Uterus (tissue), 4 donors: ENCODE measurements around the gene OR5H6. TPM values are rescaled to one million over a fixed set of nuclear protein-coding genes. Genes with fewer than 3 reads are reported as not detected.

Experiments
- DNase-seq, 2 donors: peaks; one replicate each; pipeline ENCODE4 v3.0.0-alpha.2; 2019 to 2020
- H3K27ac ChIP-seq, 2 donors: fragments of 200-600 bp; sonication (generic); 1 replicate in 1 of 2; 2 replicates in 1 of 2; pipeline ENCODE4 v1.5.1; 2016 to 2018
- H3K27me3 ChIP-seq, 2 donors: fragments of 200-600 bp; sonication (generic); one replicate each; pipeline ENCODE4 v1.5.1; 2018 to 2019; ENCODE audit warnings: control low read depth in 1 of 2
- H3K36me3 ChIP-seq, 2 donors: fragments of 200-600 bp; sonication (generic); one replicate each; pipeline ENCODE4 v1.5.1; 2019; ENCODE audit warnings: control low read depth in 1 of 2
- H3K4me1 ChIP-seq, 2 donors: fragments of 200-600 bp; sonication (generic); one replicate each; pipeline ENCODE4 v1.5.1; 2018 to 2019; ENCODE audit warnings: control low read depth in 1 of 2
- H3K4me3 ChIP-seq, 2 donors: fragments of 200-600 bp; sonication (generic); 1 replicate in 1 of 2; 2 replicates in 1 of 2; pipeline ENCODE4 v1.5.1; 2018 to 2019; ENCODE audit warnings: mild to moderate bottlenecking in 1 of 2
- H3K9me3 ChIP-seq, 2 donors: fragments of 200-600 bp; sonication (generic); one replicate each; pipeline ENCODE4 v1.5.1; 2019; ENCODE audit warnings: control low read depth in 1 of 2
- CTCF ChIP-seq, 4 experiments: fragments of 200-600 bp in 2 of 4; fragments of 450-650 bp in 2 of 4; sonication (generic) in 2 of 4; IDR thresholded peaks; one replicate each; pipeline ENCODE4 v1.5.1; 2016 to 2019; ENCODE audit warnings: antibody characterized with exemption in 4 of 4, mild to moderate bottlenecking in 2 of 4, moderate library complexity in 1 of 4
- POLR2A ChIP-seq, 2 donors: fragments of 450-650 bp; IDR thresholded peaks; one replicate each; pipeline ENCODE4 v1.6.1; 2016; ENCODE audit warnings: antibody characterized with exemption in 2 of 2, mild to moderate bottlenecking in 1 of 2, moderate library complexity in 1 of 2
- intact Hi-C: fragments of 100-400 bp; cut with DNase I; formaldehyde crosslinking; loops from one replicate; pipeline ENCODE4 v1.15.1; 2023; ENCODE audit warnings: low total_unique reads
- total RNA-seq, 4 donors: library from RNA; depleted of rRNA in 3 of 4; stranded (reverse); fragments of >200 nt in 3 of 4; gene quantifications; one replicate each; pipeline versions ENCODE4 v1.1.0 to v1.2.4, GENCODE V29; 2014 to 2023
- donor health status: DM: yes; HTN: yes; CAD: no.

The OR5H6 gene
- total RNA-seq, 4 donors from 2014 or later, result not detected

GRCh38 chr3:98262046-98262445 is 2.0 kb upstream of the OR5H6 start:
- no peak for TF ChIP-seq CTCF (IDR thresholded peaks at IDR 0.05)
- TF ChIP-seq POLR2A (IDR thresholded peaks at IDR 0.05), result no peak
- H3K27ac ChIP-seq, result no peak overlapping the region
- no peaks in the 10 kb centered on the region for H3K4me1 ChIP-seq
- H3K36me3 ChIP-seq, result no peaks in the 10 kb centered on the region
- H3K4me3 ChIP-seq, result no peak overlapping the region
- H3K9me3 ChIP-seq, result no peaks in the 10 kb centered on the region
- DNase-seq, result no peak
- intact Hi-C loops, result no loop called here
- H3K27me3 ChIP-seq, result no peaks in the 10 kb centered on the region

- no peaks in the 10 kb centered on the region for H3K4me1 ChIP-seq
- TF ChIP-seq CTCF (IDR thresholded peaks at IDR 0.05) (no peak), POLR2A (IDR thresholded peaks at IDR 0.05) (no peak)
- H3K27ac ChIP-seq, result no peak overlapping the region
- H3K4me3 ChIP-seq, result no peak overlapping the region
- no peak for DNase-seq
- H3K9me3 ChIP-seq, result no peaks in the 10 kb centered on the region
- no peaks in the 10 kb centered on the region for H3K27me3 ChIP-seq
- intact Hi-C loops, result no loop called here
- H3K36me3 ChIP-seq, result no peaks in the 10 kb centered on the region
Observed at GRCh38 chr3:98269846-98270245, 5.8 kb downstream of the OR5H6 start.

DNA sequence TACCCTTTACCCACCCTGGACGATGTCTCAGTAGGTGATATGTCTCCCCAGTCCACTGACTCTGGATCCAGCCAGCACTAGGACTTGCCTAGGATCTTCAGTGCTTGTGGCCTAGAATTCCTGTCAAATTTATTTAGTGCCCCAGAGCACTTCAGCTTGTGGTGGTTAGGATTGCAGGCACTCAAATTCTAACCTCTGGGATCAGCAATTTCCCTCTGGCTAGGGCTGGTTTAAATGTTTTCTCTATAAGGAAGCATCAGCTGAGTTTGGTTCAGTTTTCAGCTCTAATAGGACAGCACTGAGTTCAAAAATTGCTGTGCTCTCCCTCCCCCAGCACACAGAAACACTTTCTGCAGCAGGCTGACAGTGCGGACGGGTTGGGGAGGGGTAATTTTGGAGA is 8.1 kb downstream of the OR5H6 start:
- no peaks in the 10 kb centered on the region for H3K9me3 ChIP-seq
- TF ChIP-seq CTCF (IDR thresholded peaks at IDR 0.05) (no peak), POLR2A (IDR thresholded peaks at IDR 0.05) (no peak)
- no peak for DNase-seq
- H3K27me3 ChIP-seq, result no peaks in the 10 kb centered on the region
- H3K27ac ChIP-seq, result no peak overlapping the region
- intact Hi-C loops, result no loop called here
- H3K36me3 ChIP-seq, result no peaks in the 10 kb centered on the region
- no peak overlapping the region for H3K4me3 ChIP-seq
- H3K4me1 ChIP-seq, result no peaks in the 10 kb centered on the region

GRCh38 chr3:98274914-98275313 is 10.9 kb downstream of the OR5H6 start:
- no peak for TF ChIP-seq CTCF (IDR thresholded peaks at IDR 0.05)
- TF ChIP-seq POLR2A (IDR thresholded peaks at IDR 0.05), result no peak
- no peak overlapping the region for H3K4me3 ChIP-seq
- H3K9me3 ChIP-seq, result no peaks in the 10 kb centered on the region
- H3K36me3 ChIP-seq, result no peaks in the 10 kb centered on the region
- no peak overlapping the region for H3K27ac ChIP-seq
- H3K4me1 ChIP-seq, result no peaks in the 10 kb centered on the region
- intact Hi-C loops, result no loop called here
- no peaks in the 10 kb centered on the region for H3K27me3 ChIP-seq
- no peak for DNase-seq

DNA sequence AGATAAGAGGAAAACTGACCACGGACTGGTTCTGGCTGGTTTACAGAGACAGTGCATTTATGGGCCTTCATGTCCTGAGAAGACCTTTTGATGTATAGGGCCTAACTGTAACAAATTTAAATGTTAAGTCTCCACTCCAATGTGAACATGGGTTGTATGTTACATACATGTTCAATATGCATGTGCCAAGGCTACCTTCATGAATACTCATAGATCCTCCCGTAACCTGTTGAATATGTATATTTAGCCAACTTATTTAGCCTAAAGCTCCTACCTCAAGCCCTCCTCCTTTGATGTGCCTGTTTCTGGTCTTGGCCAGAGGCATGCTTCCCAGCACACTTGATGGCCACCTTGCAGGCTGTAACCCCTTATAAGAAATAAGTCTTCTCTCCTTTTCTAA is 18.2 kb downstream of the OR5H6 start, which contains the start of gene OR5H2:
Gene OR5H2, plus strand, starts transcription at position 301 of the 400 bp plus-strand sequence. CDS start 398 bp downstream, outside the sequence.
- TF ChIP-seq POLR2A (IDR thresholded peaks at IDR 0.05) (no peak), CTCF (IDR thresholded peaks at IDR 0.05) (no peak)
- no peak within 1 kb of the TSS for H3K4me3 ChIP-seq
- intact Hi-C loops, result no loop called here

More for the DNA sequence above, 18.2 kb downstream of the OR5H6 start, which contains the start of gene OR5H2:
- H3K27ac ChIP-seq, result no peak within 1 kb of the TSS
- H3K4me1 ChIP-seq, result no peaks in the 10 kb centered on the region
- no peaks in the 10 kb centered on the region for H3K27me3 ChIP-seq
- no peaks in the 10 kb centered on the region for H3K9me3 ChIP-seq
- no peak for DNase-seq
- no peaks in the 10 kb centered on the region for H3K36me3 ChIP-seq
